Stomach smooth muscle (tissue), 2 donors: ENCODE measurements around the gene IZUMO1.

Source experiments
- H3K27ac ChIP-seq: one replicate; pipeline ENCODE4 v1.7.0; 2013; ENCODE audit warnings: mild to moderate bottlenecking, low read length, inconsistent platforms
- H3K27me3 ChIP-seq, 2 donors: one replicate each; pipeline ENCODE4 v1.7.0; 2013; ENCODE audit warnings: low read length in 2 of 2; ENCODE audit not compliant: insufficient read depth in 2 of 2, control insufficient read depth in 1 of 2
- H3K36me3 ChIP-seq, 2 donors: one replicate each; pipeline ENCODE4 v1.7.0; 2013; ENCODE audit warnings: low read length in 2 of 2; ENCODE audit not compliant: control insufficient read depth in 2 of 2, insufficient read depth in 2 of 2
- H3K4me1 ChIP-seq: one replicate; pipeline ENCODE4 v1.7.0; 2013; ENCODE audit warnings: low read length; ENCODE audit not compliant: control insufficient read depth, insufficient read depth
- H3K4me3 ChIP-seq, 2 donors: one replicate each; pipeline ENCODE4 v1.7.0; 2013; ENCODE audit warnings: low read length in 2 of 2
- H3K9ac ChIP-seq, 2 donors: one replicate each; pipeline ENCODE4 v1.7.0; 2013; ENCODE audit warnings: low read length in 2 of 2, mild to moderate bottlenecking in 1 of 2
- H3K9me3 ChIP-seq, 2 donors: one replicate each; pipeline ENCODE4 v1.7.0; 2013; ENCODE audit warnings: low read length in 2 of 2; ENCODE audit not compliant: control insufficient read depth in 2 of 2
- donor health status: healthy.
- donor health status: Pancreatic carcinoma.

Gene IZUMO1

GRCh38 chr19:48735031-48735615 lies 11.6 kb downstream of the IZUMO1 start:
- Histone ChIP-seq H3K27me3 (peaks cover 3 to 18% of the 10 kb centered on the region in 2 donors), H3K9me3 (no peaks in the 10 kb centered on the region), H3K4me3 (no peak overlapping the region), H3K27ac (no peak overlapping the region), H3K4me1 (peaks cover 12% of the 10 kb centered on the region), H3K9ac (no peak overlapping the region), H3K36me3 (no peaks in the 10 kb centered on the region)

- no peaks in the 10 kb centered on the region for H3K9me3 ChIP-seq
- no peaks in the 10 kb centered on the region for H3K36me3 ChIP-seq
- no peak overlapping the region for H3K4me3 ChIP-seq
- peaks cover 12% of the 10 kb centered on the region for H3K4me1 ChIP-seq
- peaks cover 3 to 14% of the 10 kb centered on the region in 2 donors for H3K27me3 ChIP-seq
- H3K27ac ChIP-seq: no peak overlapping the region
- H3K9ac ChIP-seq: no peak overlapping the region
These were observed 12.1 kb downstream of the IZUMO1 start for GRCh38 chr19:48734625-48735024.

DNA sequence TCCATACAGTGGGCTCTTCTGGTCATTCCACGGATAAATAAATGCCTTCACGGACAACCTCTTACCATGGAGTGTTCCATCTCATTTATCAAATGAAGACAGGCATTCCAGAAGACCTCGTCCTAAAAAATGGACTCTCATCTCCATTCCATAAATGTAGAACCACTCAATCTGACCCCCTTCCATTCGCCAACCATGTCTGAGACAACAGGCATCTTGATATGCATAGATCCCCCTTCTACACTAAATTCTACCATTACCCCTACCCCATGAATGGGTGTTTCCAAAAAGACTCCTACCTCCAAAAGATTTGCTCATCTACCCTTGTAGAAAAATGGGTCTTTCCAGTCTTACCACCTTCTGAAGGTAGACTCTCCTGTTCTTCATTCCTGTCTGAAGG lies 15.3 kb downstream of the IZUMO1 start:
- H3K4me3 ChIP-seq: no peak overlapping the region
- peaks cover 4% of the 10 kb centered on the region for H3K4me1 ChIP-seq
- H3K9ac ChIP-seq: no peak overlapping the region
- H3K27ac ChIP-seq: no peak overlapping the region
- H3K27me3 ChIP-seq: peaks cover 3 to 13% of the 10 kb centered on the region in 2 donors
- peaks cover 0 to 2% of the 10 kb centered on the region in 2 donors for H3K36me3 ChIP-seq
- H3K9me3 ChIP-seq: no peaks in the 10 kb centered on the region

DNA sequence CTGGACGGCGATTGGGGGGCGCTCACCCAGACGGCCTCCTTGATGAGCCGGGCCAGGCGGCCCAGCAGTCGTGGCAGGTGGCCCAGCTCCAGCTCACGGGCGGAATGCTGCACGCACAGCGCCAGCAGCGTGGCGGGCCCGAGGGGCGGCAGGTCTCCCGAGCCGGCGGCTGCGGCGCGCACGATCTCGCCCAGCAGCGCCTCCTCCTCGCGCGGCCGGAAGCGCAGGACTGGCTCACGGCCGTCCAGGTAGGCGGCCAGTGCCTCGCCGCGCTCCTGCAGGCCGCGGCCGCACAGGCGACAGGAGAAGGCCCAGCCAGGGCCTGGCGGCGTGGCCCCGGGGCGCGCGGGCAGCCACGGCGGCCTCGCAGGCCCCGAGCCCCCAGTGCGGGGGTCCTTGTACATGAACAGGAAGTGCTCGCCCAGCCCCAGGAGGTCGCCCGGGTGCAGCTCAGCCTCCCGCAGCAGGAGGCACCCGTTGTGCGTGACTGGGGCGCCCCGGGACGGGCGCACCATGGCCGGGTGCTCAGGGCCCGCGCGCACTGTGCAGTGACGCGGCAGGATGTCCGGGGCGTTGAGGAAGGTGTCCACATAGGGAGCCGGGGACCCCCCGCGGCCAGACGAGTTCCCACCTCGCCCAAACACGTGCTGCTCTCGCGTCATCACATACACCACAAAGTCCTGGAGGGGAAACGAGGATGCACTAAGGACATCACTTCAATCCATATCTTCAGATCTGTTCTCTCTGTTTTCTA lies 17.6 kb downstream of the IZUMO1 start:
- Histone ChIP-seq H3K27ac (no peak overlapping the region), H3K9me3 (no peaks in the 10 kb centered on the region), H3K36me3 (peaks cover 0 to 2% of the 10 kb centered on the region in 2 donors), H3K27me3 (peaks cover 3 to 4% of the 10 kb centered on the region in 2 donors), H3K9ac (no peak overlapping the region), H3K4me1 (peaks cover 8% of the 10 kb centered on the region), H3K4me3 (peak overlapping the region in 1 of 2 donors; percentile 22)

DNA sequence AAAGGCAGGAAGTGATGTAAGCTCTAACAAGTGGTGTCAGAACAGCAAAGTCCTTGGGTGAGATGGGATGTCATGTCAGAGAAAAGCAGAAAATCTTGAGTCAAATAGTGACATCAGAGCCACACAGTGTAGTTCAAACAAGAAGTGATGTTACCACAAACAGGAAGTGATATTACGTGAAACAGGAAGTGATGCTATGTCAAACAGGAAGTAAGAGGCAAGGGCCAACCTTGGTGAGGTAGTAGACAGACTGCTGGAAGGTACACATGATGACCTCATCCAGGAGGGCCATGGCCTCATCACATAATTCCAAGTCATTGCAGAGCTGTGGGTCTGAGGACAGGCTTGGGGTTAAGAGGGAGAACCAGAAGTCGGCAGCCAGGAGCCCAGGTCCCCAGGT lies 20.2 kb downstream of the IZUMO1 start:
- Histone ChIP-seq H3K9me3 (no peaks in the 10 kb centered on the region), H3K27me3 (peaks cover 0 to 4% of the 10 kb centered on the region in 2 donors), H3K36me3 (peaks cover 0 to 2% of the 10 kb centered on the region in 2 donors), H3K27ac (no peak overlapping the region), H3K4me1 (peaks cover 8% of the 10 kb centered on the region), H3K9ac (no peak overlapping the region), H3K4me3 (no peak overlapping the region)

GRCh38 chr19:48724796-48725753 lies 21.6 kb downstream of the IZUMO1 start:
- Histone ChIP-seq H3K9ac (no peak overlapping the region), H3K36me3 (peaks cover 0 to 2% of the 10 kb centered on the region in 2 donors), H3K4me1 (peaks cover 12% of the 10 kb centered on the region), H3K9me3 (no peaks in the 10 kb centered on the region), H3K4me3 (no peak overlapping the region), H3K27ac (peak overlapping the region; percentile 49), H3K27me3 (peaks cover 0 to 4% of the 10 kb centered on the region in 2 donors)

DNA sequence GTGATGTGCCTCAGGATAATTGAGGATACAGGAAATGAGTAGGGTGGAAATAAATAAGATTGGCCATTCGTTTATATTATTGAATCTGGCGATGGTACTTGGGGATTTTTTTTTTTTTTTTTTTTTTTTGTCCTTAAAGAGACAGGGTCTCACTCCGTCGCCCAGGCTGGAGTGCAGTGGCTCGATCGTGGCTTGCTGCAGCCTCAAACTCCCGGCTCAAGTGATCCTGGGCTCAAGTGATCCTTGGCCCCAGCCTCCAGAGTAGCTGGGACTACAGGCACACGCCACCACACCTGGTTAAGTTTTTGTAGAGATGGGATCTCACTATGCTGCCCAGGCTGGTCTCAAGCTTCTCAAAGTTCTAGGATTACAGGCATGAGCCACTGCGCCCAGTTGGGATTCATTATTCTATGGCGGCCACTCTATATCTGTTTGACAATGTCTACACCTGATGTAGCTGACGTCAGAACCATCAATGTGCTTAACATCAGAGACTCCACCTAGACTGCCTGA lies 24.5 kb downstream of the IZUMO1 start:
- H3K27ac ChIP-seq: no peak overlapping the region
- no peaks in the 10 kb centered on the region for H3K9me3 ChIP-seq
- no peaks in the 10 kb centered on the region for H3K27me3 ChIP-seq
- H3K4me3 ChIP-seq: no peak overlapping the region
- peaks cover 0 to under 1% of the 10 kb centered on the region in 2 donors for H3K36me3 ChIP-seq
- peaks cover 19% of the 10 kb centered on the region for H3K4me1 ChIP-seq
- no peak overlapping the region for H3K9ac ChIP-seq

DNA sequence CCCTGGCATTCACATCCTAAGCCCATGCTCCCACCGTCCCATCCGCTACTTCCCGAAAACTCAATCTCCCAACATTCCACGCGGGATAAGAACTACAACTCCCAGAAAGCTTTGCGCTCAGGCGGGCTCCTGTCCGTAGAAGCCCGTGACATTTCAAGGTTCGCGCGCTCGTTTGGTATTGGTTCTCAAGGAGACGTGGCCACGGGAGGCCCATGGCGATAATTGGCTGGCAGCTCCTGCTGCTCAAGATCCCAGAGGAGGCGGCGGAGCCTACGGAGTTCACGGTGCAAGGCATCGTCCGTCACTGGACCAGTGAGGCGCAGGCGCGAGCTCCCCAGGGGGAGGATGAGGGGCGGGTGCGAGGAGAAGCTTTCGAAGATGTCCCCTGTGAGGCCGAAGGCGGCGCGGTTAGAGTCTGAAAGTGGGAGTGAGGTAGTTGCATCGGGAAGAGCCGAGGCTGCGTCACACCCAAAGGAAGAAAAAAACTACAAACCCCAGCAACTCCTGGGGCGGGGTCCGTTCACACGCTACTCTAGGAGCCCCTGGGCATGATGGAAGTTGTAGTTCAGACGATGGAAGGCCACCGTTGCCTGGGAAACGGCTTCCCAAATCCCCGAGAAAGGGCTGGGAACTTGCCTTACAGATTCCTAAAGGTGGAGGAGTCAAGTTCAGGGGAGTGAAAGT lies 26.0 kb downstream of the IZUMO1 start:
- H3K27ac ChIP-seq: peak overlapping the region; percentile 90
- H3K4me3 ChIP-seq: peak overlapping the region; percentile 80 to 85
- peaks cover 31% of the 10 kb centered on the region for H3K4me1 ChIP-seq
- no peaks in the 10 kb centered on the region for H3K27me3 ChIP-seq
- H3K9me3 ChIP-seq: no peaks in the 10 kb centered on the region
- H3K9ac ChIP-seq: peak overlapping the region; percentile 61 to 84
- no peaks in the 10 kb centered on the region for H3K36me3 ChIP-seq

- no peaks in the 10 kb centered on the region for H3K9me3 ChIP-seq
- no peaks in the 10 kb centered on the region for H3K27me3 ChIP-seq
- H3K4me3 ChIP-seq: peak overlapping the region; percentile 80 to 85
- peak overlapping the region; percentile 90 for H3K27ac ChIP-seq
- H3K4me1 ChIP-seq: peaks cover 36% of the 10 kb centered on the region
- H3K36me3 ChIP-seq: no peaks in the 10 kb centered on the region
- H3K9ac ChIP-seq: peak overlapping the region; percentile 21 to 61
These were observed 26.5 kb downstream of the IZUMO1 start for GRCh38 chr19:48720251-48720612.
